Astrocyte of the cerebellum (primary cell): ENCODE results near the gene LRRC73.

Source experiments
- DNase-seq: peaks from one replicate; pipeline ENCODE4 v3.0.0-alpha.2; 2011; ENCODE audit warnings: low read depth
- H3K4me3 ChIP-seq: 2 replicates; pipeline ENCODE4 v1.5.1; 2011; ENCODE audit warnings: mild to moderate bottlenecking, low read depth, low read length, moderate library complexity
- CTCF ChIP-seq: IDR thresholded peaks from 2 replicates; pipeline ENCODE4 v1.5.1; 2012; ENCODE audit warnings: low read length, low read depth, moderate library complexity, mild to moderate bottlenecking; ENCODE audit errors: missing control alignments
- in situ Hi-C: cut with HindIII; loops from 2 replicates; pipeline ENCODE4 v1.10.0; 2017; ENCODE audit warnings: low sequenced_read_pairs

The LRRC73 gene

DNA sequence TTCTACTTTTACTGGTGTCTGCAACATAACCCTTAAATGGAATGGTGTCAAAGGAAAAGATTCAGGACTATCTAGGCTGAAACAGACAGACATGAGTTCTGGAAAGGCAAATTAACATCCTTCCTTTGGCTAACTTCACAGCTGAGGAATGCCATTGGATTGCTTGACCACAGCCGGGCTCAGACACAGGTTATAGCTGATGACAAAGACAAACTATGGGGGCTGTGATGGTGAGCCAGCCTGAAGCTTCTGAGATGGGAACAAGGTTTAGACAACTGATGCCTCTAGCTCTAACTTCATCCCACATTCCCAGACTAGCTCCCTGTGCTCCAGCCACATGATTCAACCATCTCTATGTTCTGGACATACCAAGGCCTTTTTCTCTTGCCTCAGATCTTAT lies 22.1 kb upstream of the LRRC73 start:
- no peak overlapping the region for H3K4me3 ChIP-seq
- no peak for TF ChIP-seq CTCF
- in situ Hi-C loops: no loop called here

GRCh38 chr6:43524483-43524961 lies 14.4 kb upstream of the LRRC73 start:
- no peak overlapping the region for H3K4me3 ChIP-seq
- DNase-seq: no peak
- in situ Hi-C loops: loop anchor here (5.0 kb wide), 1 partner anchor 68 kb away; no protein-coding TSS in a partner anchor
- TF ChIP-seq CTCF: no peak

More for the DNA sequence above, 22.1 kb upstream of the LRRC73 start:
- DNase-seq: no peak

- no peak overlapping the region for H3K4me3 ChIP-seq
- in situ Hi-C loops: loop anchor here (5.0 kb wide), 1 partner anchor 69 kb away; no protein-coding TSS in a partner anchor
- no peak for DNase-seq
- TF ChIP-seq CTCF: no peak
Observed at GRCh38 chr6:43523284-43523683, 13.1 kb upstream of the LRRC73 start.

DNA sequence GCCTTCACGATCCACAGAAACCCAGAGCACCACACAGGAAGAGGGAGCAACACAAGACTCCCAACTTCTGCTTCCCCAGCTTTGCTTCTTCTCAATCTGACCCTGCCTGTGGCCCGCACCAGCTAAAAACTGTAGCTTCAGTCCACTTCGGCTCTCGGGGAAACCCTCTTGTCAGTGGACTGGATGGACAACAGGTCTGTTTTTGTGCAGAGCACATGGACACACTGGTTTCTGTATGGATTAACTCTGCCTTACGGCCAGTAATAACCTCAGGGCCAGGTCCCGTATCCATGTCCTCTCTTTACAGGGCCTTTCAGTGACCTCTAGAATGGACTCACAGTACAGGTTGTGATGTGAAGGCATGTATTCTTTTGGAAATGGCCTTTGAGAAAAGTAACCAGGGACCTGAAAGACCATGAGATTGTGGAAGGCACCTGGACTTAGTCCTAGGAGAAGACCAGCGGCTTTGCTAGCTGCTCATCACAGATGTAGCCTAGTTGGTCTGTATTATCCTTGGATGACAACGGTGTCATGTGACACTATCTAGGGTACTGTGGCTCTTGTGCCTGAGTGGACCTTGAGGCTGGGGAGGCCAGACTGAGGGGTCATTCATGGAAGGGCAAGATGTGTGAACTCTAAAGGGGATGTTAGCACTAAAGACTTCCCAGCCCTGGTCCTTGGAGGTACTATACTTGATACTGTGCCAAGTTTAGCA lies 12.6 kb upstream of the LRRC73 start:
- in situ Hi-C loops: loop anchor here (5.0 kb wide), 1 partner anchor 70 kb away; no protein-coding TSS in a partner anchor

DNA sequence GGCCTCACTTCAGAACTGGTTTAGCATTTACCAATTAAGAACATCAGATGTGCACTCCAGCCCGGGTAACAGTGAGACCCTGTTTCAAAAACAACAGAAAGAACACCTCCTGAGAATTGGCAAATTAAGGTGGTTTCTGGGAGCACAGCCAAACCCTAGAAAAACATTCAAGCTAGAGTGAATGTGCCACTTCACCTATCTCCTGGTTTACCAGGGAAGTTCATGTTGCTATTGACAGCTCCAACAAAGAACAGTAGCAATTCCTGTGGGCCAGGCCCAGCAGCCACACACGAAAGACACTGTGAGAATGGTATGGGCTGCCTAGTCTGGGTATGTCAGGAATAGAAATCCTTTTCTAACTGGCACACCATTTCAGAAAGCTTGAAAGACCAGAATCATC lies 11.7 kb upstream of the LRRC73 start:
- DNase-seq: no peak
- TF ChIP-seq CTCF: no peak
- in situ Hi-C loops: loop anchor here (5.0 kb wide), 1 partner anchor 70 kb away; no protein-coding TSS in a partner anchor
- H3K4me3 ChIP-seq: no peak overlapping the region

More for the DNA sequence above, 12.6 kb upstream of the LRRC73 start:
- no peak for TF ChIP-seq CTCF
- no peak for DNase-seq
- no peak overlapping the region for H3K4me3 ChIP-seq

GRCh38 chr6:43520097-43520496 lies 10.0 kb upstream of the LRRC73 start:
- TF ChIP-seq CTCF: no peak
- DNase-seq: no peak
- no peak overlapping the region for H3K4me3 ChIP-seq
- in situ Hi-C loops: loop anchor here (5.0 kb wide), 1 partner anchor 72 kb away; no protein-coding TSS in a partner anchor
